Right lobe of liver (tissue), 4 donors: ENCODE data around the gene TRPM3.

Source experiments
- CTCF ChIP-seq, 4 donors: fragments of 200-600 bp in 3 of 4; fragments of 450-650 bp in 1 of 4; IDR thresholded peaks; one replicate each; pipeline versions ENCODE4 v1.5.1 to v1.8.0; 2016 to 2022; ENCODE audit warnings: antibody characterized with exemption in 4 of 4, mild to moderate bottlenecking in 2 of 4
- POLR2A ChIP-seq: fragments of 450-650 bp; IDR thresholded peaks from one replicate; pipeline ENCODE4 v1.6.1; 2017; ENCODE audit warnings: antibody characterized with exemption, mild to moderate bottlenecking
- donor health status: DM: no; HTN: no; CAD: no.
- donor health status: DM: no; HTN: no; CAD: no.
- donor health status: DM: no; HTN: yes; CAD: no.

DNA sequence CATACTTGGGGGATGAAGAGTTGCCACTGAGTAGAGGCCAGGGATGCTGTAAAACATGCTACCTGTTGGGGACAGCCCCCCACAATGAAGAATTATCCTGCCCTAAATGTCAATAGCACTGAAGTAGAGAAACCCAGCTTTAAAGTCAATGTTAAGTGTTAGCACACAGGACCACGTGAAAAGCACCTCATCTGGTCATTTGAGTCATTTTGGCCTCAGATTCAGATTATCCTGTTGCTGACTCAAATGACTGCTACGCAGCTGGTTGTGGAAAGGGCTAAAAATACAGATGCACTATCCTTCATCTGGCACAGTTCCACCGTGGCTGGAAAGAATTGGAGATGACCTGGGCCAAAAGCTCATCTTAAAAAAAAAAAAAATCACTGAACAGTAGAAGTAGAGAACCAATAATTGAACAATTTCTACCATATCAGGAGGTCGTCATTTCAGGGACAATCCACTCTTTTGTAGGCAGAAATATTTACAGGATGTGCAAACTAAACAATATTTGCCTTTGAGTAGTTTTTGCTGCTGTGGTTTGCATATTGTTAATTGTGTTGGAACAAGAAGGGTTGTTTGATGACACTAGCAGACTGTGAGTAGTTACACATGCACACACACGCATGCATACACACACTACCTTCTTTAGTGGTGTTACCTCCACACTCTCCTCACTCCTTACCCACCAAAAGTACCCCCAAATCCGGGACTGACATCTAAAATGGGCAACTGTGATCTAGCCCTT is 511.7 kb downstream of the TRPM3 start:
- TF ChIP-seq CTCF (IDR thresholded peaks at IDR 0.05): no peak
- TF ChIP-seq POLR2A: no peak
